HG03280 (cell line): ENCODE data around the gene ERLIN1.

Experiments used
- ATAC-seq: cut with Tn5 transposase; IDR thresholded peaks from one replicate; pipeline ENCODE4 v1.9.1; 2021; ENCODE audit warnings: mild to moderate bottlenecking, moderate library complexity; ENCODE audit not compliant: unreplicated experiment

Gene ERLIN1

GRCh38 chr10:100173035-100173434 is 12.8 kb downstream of the ERLIN1 start:
- no peak for ATAC-seq

DNA sequence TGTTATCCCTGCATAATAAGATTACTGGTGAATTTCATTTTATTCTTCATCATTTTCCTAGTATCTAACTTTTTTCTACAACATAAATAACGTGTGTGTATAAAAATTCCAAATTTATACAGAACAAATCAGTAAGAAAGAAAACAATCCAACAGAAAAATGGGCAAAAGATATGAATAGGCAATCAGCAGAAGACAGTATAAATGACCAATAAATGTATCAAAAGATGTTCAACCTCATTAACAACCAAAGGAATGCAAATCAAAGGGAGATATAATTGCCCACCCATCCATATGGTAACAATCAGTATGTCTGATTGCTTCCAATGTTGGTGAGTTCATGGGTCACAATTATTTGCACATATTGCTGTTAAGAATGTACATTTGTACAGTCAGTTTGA is 13.5 kb downstream of the ERLIN1 start:
- no peak for ATAC-seq

DNA sequence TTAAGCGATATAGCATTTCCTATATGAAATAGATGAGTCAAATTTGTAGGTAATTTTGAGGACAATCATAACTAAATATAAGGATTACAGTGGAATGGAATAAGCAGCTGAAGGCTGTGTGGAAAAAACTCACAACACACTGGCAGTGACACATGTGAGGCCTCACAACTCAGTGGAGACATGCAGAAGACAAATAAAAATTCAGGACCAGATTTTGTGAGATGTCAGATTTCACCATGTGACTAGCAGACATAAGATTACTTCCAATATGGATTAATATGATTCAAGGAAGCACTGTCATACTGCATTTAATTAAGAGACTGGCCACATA is 17.6 kb downstream of the ERLIN1 start:
- ATAC-seq: no peak

- ATAC-seq: no peak
These were observed 18.1 kb downstream of the ERLIN1 start for GRCh38 chr10:100167553-100168312.

- no peak for ATAC-seq
These were observed 21.9 kb downstream of the ERLIN1 start for GRCh38 chr10:100163704-100164621.

DNA sequence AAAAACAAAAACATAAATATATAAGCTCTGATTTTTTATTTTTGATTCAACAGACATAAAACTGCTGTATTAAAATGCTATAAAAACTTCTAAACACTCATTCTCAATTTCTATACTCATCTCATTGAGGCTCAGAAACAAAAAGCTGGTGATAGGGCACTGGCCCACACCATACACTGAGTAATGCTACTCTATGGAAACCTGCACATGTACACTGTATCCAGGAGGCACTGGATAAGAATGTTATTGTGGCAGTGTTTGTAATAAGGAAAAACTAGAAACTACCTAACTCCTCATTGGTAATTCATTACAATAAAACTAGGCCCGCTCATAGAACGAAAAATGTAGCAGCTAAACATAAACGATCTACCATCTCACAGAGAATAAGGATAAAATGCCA is 23.1 kb downstream of the ERLIN1 start:
- no peak for ATAC-seq

- ATAC-seq: peak; percentile 95
These were observed 27.6 kb downstream of the ERLIN1 start for GRCh38 chr10:100158044-100158805.

GRCh38 chr10:100157156-100157555 is 28.7 kb downstream of the ERLIN1 start:
- ATAC-seq: no peak

GRCh38 chr10:100155936-100156335 is 29.9 kb downstream of the ERLIN1 start:
- no peak for ATAC-seq

GRCh38 chr10:100154666-100155065 is 31.2 kb downstream of the ERLIN1 start:
- no peak for ATAC-seq

DNA sequence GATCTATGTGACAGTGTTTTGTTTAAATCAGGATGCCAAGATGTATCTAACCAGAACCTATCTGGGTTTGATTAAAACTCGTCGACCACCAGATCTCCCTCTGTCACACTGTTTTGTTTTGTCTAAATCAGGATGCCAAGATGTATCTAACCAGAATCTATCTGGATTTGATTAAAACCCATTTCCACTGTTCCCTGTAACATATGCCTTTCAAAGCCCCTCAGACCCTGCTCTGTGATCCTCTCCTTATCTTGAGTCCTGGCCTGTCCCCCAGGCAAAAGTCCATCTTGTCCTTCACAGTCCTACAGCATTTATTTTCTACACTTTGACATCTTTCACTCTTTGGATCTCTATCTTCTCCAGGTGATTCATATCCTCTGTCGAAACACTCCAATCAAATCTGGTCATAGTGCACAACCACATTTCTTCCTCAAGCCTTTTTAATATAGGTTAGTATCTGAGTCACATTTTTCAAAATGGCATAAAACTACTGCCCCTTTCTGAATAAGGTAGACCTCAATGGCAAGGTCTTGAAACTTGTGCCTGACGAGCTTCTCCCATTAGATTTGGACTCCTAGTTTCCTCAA is 32.5 kb downstream of the ERLIN1 start:
- ATAC-seq: no peak

GRCh38 chr10:100151723-100152300 is 34.0 kb downstream of the ERLIN1 start:
- ATAC-seq: no peak

- peak; percentile 49 for ATAC-seq
These were observed 37.2 kb downstream of the ERLIN1 start for GRCh38 chr10:100148353-100149211.

DNA sequence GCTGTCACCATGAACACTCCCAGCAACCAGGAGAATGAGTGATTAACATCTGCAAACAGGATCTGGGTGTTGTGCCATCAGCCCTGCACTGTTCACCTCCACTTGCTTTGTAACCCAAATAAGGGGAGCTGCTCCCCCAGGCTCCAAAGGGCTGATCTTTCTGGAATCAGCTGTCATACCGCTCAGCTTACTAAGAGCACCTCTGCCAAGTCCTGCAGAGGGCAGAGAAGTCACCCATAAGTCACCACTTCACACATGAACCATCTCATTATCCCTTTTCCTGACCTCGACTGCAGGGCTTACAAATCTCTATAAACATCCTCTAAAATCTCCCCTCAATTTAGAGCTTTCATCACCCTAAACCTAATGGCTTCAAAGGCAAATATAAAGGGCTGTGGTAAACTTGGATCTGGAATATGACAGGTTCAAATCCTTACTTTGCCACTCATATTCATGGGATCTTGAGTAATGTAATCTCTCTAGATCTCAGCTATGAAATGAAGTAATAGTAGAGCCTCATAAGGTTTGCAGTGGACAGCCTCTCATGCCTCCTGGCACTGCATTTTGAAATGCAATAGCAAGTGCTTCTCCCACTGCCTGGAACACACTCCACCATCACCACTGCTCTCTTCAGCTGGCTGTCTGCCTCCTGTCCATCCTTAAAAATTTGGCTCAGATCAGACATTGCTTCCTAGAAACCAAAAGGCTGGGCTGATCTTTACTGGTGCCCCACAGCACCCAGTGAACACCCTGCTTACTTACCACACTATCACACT is 38.8 kb downstream of the ERLIN1 start:
- no peak for ATAC-seq

GRCh38 chr10:100146398-100146797 is 39.4 kb downstream of the ERLIN1 start:
- no peak for ATAC-seq

DNA sequence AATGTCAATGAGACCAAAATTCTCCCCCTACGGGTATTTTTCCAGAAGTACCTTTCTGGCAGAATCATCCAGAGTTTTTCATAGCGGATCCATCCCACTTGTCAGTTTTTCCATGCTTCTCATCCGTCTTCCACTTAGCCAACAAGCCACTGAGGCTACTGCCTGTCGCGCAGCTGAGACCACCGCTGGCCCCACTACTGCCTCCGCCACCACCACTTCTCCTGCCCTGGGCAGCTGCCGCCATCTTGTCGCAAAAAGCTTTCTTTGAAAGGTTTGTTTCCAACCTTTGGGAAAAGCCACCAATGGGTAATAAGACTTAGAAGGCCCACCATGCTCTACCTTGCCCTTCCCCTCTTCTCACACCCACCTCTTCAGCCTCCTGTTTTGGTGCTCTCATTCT is 42.1 kb downstream of the ERLIN1 start:
- ATAC-seq: no peak

DNA sequence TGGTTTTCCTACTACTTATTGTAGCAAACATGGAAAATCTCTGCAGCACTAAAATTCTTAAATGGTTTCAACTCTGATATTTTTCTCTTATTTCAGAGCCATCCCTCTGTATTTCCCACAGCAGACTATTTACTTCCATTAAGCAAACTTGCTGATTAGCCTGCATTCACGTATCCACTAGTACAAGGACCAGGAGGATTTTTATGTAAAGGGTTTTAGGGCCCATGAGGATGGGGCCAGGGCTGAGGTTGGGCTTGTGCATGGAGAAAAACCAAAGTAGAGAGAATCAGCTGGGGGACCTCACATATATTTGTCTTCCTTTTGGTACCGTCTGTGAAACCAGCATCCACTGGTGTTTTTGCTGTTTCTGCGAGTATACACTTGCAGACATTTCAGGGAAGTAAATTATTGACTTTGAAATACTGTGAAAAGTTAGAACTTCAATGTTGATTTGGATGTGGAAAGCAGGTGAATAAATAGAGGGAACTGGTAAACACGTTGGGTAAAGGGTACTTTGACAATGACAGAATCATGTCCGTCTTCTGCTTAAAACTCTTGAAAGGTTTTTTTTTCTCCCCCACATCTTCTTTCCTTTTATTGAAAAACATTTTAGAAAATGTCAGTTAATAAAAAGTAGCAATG is 44.3 kb downstream of the ERLIN1 start:
- ATAC-seq: no peak

DNA sequence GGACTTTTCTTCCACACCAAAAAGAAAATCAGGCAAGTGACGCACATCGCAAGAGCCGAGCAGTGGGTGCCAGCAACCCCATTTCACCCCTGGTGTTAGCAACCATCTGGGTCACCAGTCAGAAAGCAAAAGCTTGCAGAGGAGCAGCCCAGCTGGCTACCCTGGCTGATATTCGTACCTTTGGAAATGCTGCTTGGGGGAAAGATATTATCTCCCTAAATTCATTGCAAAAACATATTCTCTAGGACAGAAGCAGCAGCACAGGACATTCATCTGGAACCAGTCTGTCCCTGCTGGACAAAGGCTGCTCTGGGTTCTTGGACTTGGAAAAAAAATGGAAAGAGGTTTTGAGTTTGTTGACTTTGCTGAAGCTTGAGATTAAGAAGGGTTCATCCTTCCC is 45.8 kb downstream of the ERLIN1 start:
- ATAC-seq: no peak
